SW480 (cell line): Measurements from ENCODE around the gene FADS1.

Source experiments
- DNase-seq: peaks from one replicate; pipeline ENCODE4 v3.0.0-alpha.2; 2016; ENCODE audit warnings: low spot score

The FADS1 gene

GRCh38 chr11:61795459-61795858 lies 21.3 kb downstream of the FADS1 start:
- DNase-seq, result no peak

- no peak for DNase-seq
Observed at GRCh38 chr11:61794579-61794978, 22.2 kb downstream of the FADS1 start.

DNA sequence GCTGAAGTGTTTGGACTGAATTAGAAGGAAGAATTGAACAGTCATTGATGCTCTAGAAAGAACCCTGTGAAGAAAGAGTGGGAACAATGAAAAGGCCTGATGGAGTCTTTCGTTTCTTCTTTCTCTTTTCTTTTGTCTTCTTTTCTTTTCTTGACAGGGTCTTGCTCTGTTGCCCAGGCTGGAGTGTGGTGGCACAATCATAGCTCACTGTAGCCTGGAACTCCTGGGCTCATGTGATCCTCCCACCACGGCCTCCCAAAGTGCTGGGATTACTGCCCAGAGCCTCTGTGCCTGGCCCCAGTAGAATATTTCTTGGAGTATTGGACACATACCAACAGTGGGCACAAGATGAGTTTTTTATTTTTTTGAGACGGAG lies 23.0 kb downstream of the FADS1 start:
- no peak for DNase-seq

GRCh38 chr11:61793083-61793828 lies 23.5 kb downstream of the FADS1 start:
- no peak for DNase-seq

DNA sequence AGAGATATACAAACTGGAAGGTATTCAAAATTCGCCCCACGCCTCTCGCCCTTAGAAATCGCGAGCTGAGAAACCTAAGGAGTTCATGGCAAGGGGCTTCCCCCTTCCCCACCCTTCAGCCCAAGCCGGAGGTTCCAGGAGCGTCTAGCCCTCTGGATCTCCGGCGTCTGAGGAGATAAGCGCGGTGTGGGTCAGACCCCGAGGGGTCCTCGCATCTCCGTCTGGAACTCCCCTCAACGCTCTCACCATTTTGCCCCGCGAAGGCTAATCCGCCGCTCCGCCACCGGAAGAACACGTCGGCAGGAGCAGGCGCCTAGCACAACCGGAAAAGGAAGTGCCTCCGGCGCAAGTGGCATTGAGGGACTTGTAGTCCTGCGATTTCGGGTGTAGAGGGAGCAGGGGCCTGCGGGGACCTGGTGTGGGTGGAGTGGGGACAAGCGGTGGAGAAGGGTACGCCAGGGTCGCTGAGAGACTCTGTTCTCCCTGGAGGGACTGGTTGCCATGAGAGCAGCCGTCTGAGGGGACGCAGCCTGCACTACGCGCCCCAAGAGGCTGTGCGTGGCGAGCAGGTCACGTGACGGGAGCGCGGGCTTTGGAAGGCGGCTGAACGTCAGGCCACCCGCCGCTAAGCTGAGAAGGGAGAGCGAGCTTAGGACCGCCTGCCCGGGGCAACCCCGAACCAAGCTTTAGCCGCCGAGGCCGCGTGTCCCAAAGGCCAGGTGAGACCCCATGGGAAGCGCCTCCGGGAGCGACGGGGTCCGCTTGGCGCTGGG lies 24.3 kb downstream of the FADS1 start, which contains the start of the genes FEN1 and TMEM258:
FEN1 (plus strand) TSS at position 602 of the 773 bp plus-strand sequence. CDS start 2,451 bp downstream, outside the sequence.
TMEM258 (minus strand) TSS at position 290 of the 773 bp plus-strand sequence; CDS start at position 249, 41 bp downstream.
- peak; percentile 95 for DNase-seq

- peak; percentile 88 for DNase-seq
Observed at GRCh38 chr11:61791737-61792309, 25.0 kb downstream of the FADS1 start.

DNA sequence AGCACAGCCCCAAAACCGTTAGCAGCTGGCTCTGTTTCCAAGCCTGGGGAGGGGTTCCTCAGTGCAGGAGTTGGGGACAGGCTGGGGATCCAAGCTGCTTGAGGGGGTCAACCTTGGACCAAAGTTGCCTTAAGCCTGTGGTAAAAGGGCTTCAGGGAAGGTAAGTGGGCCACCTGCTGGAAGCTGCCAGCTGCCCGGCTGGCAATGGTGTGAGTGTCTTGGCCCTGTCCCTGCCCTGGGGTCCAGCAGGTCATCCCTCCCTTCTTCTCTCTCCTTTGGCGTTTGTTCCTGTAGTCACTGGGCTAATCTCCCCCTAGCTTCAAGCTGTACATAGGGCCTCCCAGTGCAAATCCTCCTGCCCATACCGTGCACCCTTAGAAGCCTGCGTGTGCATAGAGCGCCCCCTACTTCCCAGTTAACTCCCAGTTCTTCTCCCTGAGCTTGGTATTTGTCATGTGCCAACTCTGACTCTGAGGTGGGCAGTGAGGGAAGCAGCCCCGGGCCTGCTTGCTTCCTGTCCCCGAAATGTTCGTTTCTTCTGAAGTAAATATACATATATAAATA lies 28.8 kb downstream of the FADS1 start:
- DNase-seq, result peak; percentile 69

GRCh38 chr11:61785837-61786402 lies 30.9 kb downstream of the FADS1 start:
- no peak for DNase-seq

GRCh38 chr11:61784506-61784805 lies 32.3 kb downstream of the FADS1 start:
- DNase-seq, result no peak

- no peak for DNase-seq
Observed at GRCh38 chr11:61783717-61784505, 32.9 kb downstream of the FADS1 start.

- DNase-seq, result no peak
Observed at GRCh38 chr11:61782841-61783240, 34.0 kb downstream of the FADS1 start.

DNA sequence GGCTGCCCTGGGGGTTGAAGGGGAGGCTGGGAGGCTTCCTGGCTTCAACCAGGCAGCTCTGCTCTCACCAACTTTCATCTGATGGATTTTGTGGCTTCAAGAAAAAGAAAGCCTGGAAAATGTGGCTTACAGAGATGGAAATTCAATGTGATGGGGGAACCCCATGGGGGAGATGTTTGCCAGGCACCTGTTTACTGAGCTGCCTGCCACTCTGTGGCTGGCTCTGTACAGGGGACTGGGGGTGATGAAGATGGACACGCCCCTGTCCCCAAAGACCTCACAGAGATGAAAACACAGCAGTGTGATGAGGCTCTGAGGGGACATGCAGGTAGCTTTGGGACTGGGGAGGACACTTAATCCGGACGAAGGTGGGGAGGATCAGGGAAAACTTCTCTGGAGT lies 34.5 kb downstream of the FADS1 start:
- no peak for DNase-seq

DNA sequence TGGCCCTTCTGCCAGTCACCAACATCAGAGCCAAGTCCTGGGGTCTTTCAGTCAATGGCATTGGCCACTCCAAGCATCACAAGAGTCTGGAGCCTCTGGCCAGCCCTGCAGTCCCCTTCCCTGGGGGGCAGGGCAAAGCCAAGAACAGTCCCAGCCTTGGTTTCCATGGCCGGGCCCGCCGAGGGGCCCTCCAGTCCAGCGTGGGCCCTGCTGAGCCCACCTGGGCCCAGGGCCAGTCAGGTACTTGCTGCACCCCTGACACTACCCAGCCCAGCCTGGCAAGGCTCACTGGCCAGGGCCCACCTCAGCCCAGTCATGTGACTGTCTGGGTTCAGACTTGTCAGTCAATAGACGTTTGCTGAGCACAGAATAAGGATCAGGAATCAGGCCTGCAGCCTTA lies 35.2 kb downstream of the FADS1 start:
- no peak for DNase-seq

DNA sequence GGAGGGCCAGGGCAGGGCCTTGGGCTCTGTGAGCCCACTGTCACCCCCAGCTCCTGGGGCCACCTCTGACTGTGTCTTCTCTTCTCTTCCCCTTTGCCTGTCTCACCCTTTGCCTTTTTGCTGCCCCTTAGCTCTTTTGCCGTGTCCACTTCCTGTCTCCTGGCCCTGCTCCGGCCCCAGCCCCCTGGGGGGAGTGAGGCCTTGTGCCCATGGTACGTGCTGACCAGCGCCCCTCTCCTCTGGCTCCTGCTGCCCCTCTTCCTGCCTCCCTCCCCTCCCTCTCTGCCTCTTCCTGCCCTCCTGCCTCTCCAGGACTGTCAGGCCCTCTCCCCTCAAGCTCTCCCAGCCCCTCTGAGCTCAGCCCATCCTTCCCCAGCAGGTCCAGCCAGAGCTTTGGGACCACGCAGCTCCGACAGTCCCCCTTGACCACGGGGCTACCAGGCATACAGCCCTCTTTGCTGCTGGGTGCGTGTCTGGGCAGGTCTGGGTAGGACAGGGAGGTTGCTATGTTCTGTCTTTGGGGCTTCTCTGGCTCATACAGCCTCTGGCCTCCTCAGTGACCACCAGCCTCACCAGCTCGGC lies 36.1 kb downstream of the FADS1 start:
- DNase-seq, result no peak

DNA sequence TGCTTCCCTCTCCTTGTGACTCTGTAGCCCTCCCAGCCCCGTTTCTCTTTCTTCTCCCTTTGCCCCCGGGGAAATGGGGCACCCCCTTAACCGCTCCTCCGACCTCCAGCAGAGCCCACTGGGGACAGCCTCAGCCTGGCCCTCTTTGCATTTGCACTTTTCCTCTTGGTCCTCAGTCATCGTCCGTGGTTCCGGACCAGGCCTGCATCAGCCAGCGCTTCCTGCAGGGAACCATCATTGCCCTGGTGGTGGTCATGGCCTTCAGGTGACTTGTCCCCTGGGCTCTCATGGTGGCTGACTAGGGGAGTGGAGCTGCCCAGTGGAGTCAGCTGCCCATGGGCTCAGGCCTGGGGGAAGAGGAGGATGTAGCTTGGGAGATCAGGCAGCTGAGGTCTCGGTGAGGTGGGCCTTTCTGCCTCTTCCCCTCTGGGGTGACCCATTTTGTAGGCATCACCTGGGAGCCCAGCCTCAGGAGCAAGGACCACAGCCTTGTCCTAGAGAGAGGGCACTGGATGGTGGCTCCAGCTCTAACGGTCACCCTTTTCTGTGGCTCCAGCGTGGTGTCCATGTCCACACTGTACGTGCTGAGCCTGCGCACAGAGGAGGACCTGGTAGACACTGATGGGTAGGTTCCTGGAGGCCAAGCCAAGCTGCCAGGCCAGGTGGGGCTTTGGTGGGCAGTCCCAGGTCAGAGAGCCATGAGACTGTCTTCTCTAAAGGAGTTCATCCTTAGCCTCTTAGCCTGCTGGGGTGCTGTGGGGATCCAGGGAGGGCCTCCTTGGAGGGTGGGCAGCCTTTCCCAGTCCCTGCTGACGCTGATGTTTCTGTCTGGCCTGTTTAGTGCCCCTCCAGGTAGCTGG lies 36.9 kb downstream of the FADS1 start:
- DNase-seq, result no peak

DNA sequence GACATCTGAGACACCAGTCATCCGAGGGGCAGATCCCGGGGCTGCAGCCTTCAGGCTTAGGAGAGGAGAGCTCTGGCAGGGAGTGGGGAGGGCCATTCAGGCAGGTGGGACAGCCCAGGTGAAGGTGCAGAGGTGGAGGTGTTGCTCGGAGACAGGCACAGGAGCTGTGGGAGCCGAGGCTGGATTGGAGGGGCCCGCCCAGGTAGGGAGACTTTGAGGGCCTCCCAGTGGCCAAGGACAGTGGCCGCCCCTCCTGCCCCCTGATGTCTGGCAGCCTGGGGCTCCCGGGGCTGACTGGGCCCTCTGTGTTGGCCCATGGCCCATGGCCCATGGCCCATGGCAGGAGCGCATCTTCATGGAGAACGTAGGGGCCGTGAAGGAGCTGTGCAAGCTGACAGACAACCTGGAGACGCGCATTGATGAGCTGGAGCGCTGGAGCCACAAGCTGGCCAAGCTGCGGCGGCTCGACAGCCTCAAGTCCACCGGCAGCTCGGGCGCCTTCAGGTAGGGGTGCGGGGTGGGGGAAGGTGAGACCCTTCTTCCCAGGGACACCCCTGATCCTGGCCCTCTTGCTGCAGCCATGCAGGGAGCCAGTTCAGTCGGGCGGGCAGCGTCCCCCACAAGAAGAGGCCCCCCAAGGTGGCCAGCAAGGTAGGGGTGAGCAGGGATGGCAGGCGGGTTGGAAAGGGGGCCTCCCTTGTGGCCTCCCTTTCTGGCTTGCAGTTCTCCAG lies 37.7 kb downstream of the FADS1 start:
- DNase-seq, result no peak

GRCh38 chr11:61778357-61778886 lies 38.4 kb downstream of the FADS1 start:
- DNase-seq, result no peak

DNA sequence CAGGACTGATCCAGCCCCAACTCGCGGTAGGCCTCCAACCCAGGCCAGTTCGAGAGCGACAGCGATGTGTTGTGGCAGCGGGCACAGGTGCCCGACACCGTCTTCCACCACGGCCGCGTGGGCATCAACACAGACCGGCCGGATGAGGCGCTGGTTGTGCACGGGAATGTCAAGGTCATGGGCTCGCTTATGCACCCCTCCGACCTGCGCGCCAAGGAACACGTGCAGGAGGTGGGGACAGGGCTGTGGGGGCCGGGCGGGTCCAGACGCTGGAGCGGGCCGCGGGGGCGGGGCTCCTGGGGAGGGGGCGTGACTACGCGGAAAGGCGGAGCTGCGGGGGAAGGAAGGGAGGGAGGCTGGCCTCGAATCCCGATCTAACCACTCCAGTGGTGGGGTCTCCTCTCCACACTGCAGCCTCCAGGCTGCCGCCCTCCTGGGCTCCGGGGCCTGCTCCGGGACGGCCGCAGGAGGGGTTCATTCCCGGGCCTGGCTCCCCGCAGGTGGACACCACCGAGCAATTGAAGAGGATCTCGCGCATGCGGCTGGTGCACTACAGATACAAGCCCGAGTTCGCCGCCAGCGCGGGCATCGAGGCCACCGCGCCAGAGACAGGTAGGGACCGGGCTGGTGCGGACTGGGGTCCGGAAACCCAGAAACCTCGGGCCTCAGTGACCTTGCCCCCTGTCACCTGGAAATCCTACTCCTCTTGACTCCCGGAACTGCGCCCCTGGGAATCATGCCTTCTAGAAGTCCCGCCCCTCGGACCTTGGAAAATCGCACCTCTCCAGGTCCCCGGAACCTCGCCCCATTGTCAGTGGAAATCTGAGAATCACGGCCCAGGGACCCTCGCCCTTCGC lies 39.3 kb downstream of the FADS1 start:
- DNase-seq, result no peak
